Esophagus muscularis mucosa (tissue), 4 donors: ENCODE data around the gene TRIM45. TPM values are rescaled to one million over a fixed set of nuclear protein-coding genes. Genes with fewer than 3 reads are reported as not detected.

ENCODE experiments used
- DNase-seq: peaks from one replicate; pipeline ENCODE4 v3.0.0-alpha.2; 2017; ENCODE audit errors: extremely low spot score
- H3K27ac ChIP-seq, 4 donors: fragments of 200-600 bp; sonication (generic); replicated peaks in 1 of 4; 1 replicate in 3 of 4; 2 replicates in 1 of 4; pipeline ENCODE4 v1.5.1; 2016 to 2019; ENCODE audit warnings: mild to moderate bottlenecking in 1 of 4
- H3K27me3 ChIP-seq, 4 donors: fragments of 200-600 bp; sonication (generic); one replicate each; pipeline versions ENCODE4 v1.5.1 to v1.6.0; 2016 to 2019
- H3K36me3 ChIP-seq, 4 donors: fragments of 200-600 bp; sonication (generic); one replicate each; pipeline ENCODE4 v1.5.1; 2016 to 2019
- H3K4me1 ChIP-seq, 4 donors: fragments of 200-600 bp; sonication (generic); one replicate each; pipeline ENCODE4 v1.5.1; 2016 to 2019
- H3K4me3 ChIP-seq, 4 donors: fragments of 200-600 bp; sonication (generic); 1 replicate in 2 of 4; 2 replicates in 2 of 4; pipeline ENCODE4 v1.5.1; 2016 to 2019; ENCODE audit warnings: mild to moderate bottlenecking in 4 of 4, moderate library complexity in 1 of 4
- H3K9me3 ChIP-seq, 4 donors: fragments of 200-600 bp; sonication (generic); 1 replicate in 3 of 4; 2 replicates in 1 of 4; pipeline ENCODE4 v1.5.1; 2016 to 2019
- EP300 ChIP-seq: sonication (generic); formaldehyde crosslinking; IDR thresholded peaks from one replicate; pipeline ENCODE4 v1.6.1; 2017; ENCODE audit warnings: antibody characterized with exemption
- POLR2A ChIP-seq: fragments of 450-650 bp; IDR thresholded peaks from one replicate; pipeline ENCODE4 v1.6.1; 2017; ENCODE audit warnings: antibody characterized with exemption, moderate library complexity, mild to moderate bottlenecking, low read depth
- POLR2AphosphoS5 ChIP-seq, 2 donors: sonication (generic); formaldehyde crosslinking; IDR thresholded peaks; one replicate each; pipeline ENCODE4 v1.6.1; 2017; ENCODE audit warnings: antibody characterized with exemption in 2 of 2
- WGBS: methylation state at CpG from one replicate; pipeline ENCODE4 v1.1.5; 2018; 5-methylcytosine and 5-hydroxymethylcytosine counted together
- intact Hi-C: fragments of 100-400 bp; cut with DNase I; formaldehyde crosslinking; loops from one replicate; pipeline ENCODE4 v1.15.1; 2023
- total RNA-seq, 4 donors: library from RNA; depleted of rRNA; stranded (reverse); fragments of >200 nt; gene quantifications; one replicate each; pipeline versions ENCODE4 v1.1.0 to v1.2.1, GENCODE V29; 2016
- TF ChIP-seq, protein P1 (sequence below), 3 experiments: fragments of 200-600 bp in 2 of 3; fragments of 450-650 bp in 1 of 3; sonication (generic) in 2 of 3; IDR thresholded peaks; one replicate each; pipeline ENCODE4 v1.5.1; 2017 to 2019; ENCODE audit warnings: antibody characterized with exemption in 3 of 3, mild to moderate bottlenecking in 2 of 3, moderate library complexity in 1 of 3

Gene TRIM45, protein sequence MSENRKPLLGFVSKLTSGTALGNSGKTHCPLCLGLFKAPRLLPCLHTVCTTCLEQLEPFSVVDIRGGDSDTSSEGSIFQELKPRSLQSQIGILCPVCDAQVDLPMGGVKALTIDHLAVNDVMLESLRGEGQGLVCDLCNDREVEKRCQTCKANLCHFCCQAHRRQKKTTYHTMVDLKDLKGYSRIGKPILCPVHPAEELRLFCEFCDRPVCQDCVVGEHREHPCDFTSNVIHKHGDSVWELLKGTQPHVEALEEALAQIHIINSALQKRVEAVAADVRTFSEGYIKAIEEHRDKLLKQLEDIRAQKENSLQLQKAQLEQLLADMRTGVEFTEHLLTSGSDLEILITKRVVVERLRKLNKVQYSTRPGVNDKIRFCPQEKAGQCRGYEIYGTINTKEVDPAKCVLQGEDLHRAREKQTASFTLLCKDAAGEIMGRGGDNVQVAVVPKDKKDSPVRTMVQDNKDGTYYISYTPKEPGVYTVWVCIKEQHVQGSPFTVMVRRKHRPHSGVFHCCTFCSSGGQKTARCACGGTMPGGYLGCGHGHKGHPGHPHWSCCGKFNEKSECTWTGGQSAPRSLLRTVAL
- 1 to 10 TPM; 1.4 to 5.4 (median 3.1) TPM for total RNA-seq

DNA sequence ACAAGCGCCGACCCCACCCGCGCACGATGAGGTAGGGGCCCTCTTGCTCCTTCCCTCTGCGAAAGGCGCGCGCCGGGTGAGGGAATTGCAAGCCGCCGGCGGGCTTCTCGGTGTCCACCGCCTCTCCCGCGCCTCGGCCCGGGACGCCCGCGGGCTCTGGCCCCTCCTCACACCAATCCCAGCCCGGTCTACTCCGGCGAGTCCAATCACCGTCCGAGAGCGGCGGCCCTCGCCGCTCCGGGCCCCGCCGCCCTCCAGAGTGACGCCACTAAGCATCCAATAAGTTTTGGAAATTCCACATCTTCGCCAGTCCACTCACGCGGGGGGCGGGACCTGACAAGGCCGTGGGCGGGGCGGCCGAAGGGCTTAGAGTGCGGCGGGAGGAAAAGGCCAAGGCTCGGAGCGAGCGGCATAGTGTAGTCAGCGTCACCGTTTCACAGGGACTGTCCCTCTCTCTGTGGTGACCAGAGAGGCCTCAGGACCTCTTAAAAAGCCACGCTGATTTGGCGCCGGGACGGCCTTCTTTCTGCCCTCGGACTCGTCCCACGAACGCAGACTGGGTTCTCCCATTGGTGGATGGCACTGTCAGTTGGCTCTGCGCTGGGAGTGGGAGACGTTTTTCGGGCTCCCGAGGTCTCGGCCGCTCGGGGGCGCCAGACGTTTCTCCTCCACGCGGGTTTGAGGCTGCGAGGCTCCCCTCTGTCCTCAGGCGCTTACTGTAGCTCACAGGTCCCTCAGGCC lies at the start of gene TRIM45:
Gene TRIM45 (minus strand): TSS at position 161 of the 741 bp plus-strand sequence. CDS start 548 bp downstream, outside the sequence.
- Histone ChIP-seq H3K27me3 (no peaks in the 10 kb centered on the region), H3K36me3 (peaks cover 0 to 9% (median 0%) of the 10 kb centered on the region in 4 donors), H3K9me3 (no peaks in the 10 kb centered on the region), H3K4me1 (peaks cover 14 to 27% (median 21%) of the 10 kb centered on the region in 4 donors), H3K4me3 (peak within 1 kb of the TSS; percentile 70 to 79 (median 74)), H3K27ac (peak within 1 kb of the TSS; percentile 83 to 89 (median 88))
- DNase-seq, result peak; percentile 98
- intact Hi-C loops, result loop anchor here (10.0 kb wide), 2 partner anchors 243 to 547 kb away; partner anchors contain the start of genes CD58 and MAN1A2
- TF ChIP-seq, protein P1, sequence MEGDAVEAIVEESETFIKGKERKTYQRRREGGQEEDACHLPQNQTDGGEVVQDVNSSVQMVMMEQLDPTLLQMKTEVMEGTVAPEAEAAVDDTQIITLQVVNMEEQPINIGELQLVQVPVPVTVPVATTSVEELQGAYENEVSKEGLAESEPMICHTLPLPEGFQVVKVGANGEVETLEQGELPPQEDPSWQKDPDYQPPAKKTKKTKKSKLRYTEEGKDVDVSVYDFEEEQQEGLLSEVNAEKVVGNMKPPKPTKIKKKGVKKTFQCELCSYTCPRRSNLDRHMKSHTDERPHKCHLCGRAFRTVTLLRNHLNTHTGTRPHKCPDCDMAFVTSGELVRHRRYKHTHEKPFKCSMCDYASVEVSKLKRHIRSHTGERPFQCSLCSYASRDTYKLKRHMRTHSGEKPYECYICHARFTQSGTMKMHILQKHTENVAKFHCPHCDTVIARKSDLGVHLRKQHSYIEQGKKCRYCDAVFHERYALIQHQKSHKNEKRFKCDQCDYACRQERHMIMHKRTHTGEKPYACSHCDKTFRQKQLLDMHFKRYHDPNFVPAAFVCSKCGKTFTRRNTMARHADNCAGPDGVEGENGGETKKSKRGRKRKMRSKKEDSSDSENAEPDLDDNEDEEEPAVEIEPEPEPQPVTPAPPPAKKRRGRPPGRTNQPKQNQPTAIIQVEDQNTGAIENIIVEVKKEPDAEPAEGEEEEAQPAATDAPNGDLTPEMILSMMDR (IDR thresholded peaks at IDR 0.05), result peak; percentile 68 to 80 (median 71)
- TF ChIP-seq POLR2AphosphoS5 (IDR thresholded peaks at IDR 0.05), result peak; percentile 66 to 72
- no peak for TF ChIP-seq EP300
- TF ChIP-seq POLR2A, result peak; percentile 2
- 0% methylated on average over 20 of the region's 71 CpGs for WGBS

DNA sequence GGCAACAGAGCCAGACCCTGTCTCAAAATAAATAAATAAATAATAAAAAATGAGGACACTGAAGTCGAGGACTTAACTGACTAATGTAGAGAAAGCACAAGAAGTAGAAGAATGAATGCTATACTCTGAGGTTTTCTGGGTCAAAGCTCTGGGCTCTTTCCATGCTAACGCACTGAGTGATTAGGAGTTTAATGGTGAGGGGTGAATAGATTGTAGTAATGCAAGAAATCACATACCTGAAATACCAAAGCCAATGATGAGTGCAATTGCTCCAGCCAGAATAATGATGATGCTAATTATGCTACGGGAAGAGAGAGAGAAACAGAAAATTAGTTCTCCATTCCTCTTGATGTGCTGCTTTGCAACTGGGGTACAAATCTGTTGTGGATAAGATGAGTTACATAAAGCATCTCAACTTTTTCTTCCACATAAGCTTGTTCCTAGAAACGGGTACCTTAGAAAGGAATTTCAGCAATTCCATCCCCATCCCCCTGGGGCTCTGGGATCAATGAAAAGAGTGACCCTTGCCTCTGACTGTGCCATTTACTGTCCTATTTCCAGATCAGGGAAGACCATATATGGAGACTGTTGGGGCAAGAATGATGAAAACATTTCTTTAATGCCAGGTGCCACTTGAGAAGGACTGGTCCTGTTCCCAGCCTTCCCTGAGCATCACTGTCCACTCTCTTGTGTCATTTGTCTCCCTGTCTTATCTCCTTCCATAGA lies 48.5 kb upstream of the TRIM45 start:
- H3K9me3 ChIP-seq, result no peaks in the 10 kb centered on the region
- H3K27me3 ChIP-seq, result no peaks in the 10 kb centered on the region
- H3K36me3 ChIP-seq, result no peaks in the 10 kb centered on the region
- intact Hi-C loops, result no loop called here
- H3K27ac ChIP-seq, result no peak overlapping the region
- no peak for DNase-seq
- H3K4me1 ChIP-seq, result peaks cover 0 to 4% (median 0%) of the 10 kb centered on the region in 4 donors
- H3K4me3 ChIP-seq, result no peak overlapping the region
- 79% methylated on average over 4 of the region's 4 CpGs for WGBS
- TF ChIP-seq POLR2AphosphoS5 (IDR thresholded peaks at IDR 0.05), result no peak
- no peak for TF ChIP-seq EP300
- TF ChIP-seq POLR2A, result no peak
- TF ChIP-seq, protein P1 (IDR thresholded peaks at IDR 0.05), result no peak

DNA sequence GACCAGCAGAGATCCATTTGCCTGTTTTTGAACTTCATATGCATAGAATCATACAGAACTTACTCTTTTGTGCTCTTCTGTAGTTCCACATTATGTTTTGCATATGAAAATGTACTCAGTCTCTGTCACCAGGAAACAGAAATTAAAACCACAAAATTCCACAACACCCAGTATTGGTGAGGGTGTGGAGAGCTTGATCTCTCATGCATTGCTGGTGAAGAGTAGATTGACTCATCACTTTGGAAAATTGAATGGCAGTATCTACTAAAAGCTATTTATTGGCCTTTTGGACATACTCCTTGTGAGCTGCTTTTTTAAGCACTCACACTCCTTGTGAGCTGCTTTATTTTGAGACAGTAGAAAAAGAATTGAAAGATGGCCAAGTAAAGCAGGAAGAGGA lies 45.9 kb upstream of the TRIM45 start:
- TF ChIP-seq POLR2AphosphoS5 (IDR thresholded peaks at IDR 0.05) (no peak), POLR2A (no peak), EP300 (no peak)
- TF ChIP-seq, protein P1 (IDR thresholded peaks at IDR 0.05), result no peak
- H3K4me3 ChIP-seq, result no peak overlapping the region
- H3K9me3 ChIP-seq, result no peaks in the 10 kb centered on the region
- no peaks in the 10 kb centered on the region for H3K36me3 ChIP-seq
- DNase-seq, result no peak
- intact Hi-C loops, result no loop called here
- H3K27me3 ChIP-seq, result no peaks in the 10 kb centered on the region
- H3K4me1 ChIP-seq, result no peaks in the 10 kb centered on the region
- no peak overlapping the region for H3K27ac ChIP-seq

DNA sequence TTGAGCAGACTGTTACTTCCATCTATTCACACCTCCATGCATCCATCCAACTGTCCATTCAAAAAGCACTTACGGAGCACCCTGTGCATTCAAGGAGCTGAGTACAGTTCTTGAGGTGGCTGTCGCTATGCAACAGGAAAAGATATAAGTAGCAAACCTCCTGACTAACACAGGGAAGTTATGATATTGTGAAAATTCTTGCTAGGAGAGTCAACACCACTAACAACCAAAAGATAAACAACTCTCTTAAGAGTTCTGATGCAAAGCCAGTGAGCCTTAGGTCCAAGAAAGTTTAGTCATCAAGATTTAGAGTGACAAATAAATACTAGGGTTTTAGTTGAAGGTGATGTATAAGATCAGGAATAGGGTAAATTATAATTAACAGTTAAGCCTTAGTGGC lies 44.5 kb upstream of the TRIM45 start:
- DNase-seq, result no peak
- Histone ChIP-seq H3K27me3 (no peaks in the 10 kb centered on the region), H3K27ac (no peak overlapping the region), H3K4me3 (no peak overlapping the region), H3K36me3 (no peaks in the 10 kb centered on the region), H3K4me1 (no peaks in the 10 kb centered on the region), H3K9me3 (no peaks in the 10 kb centered on the region)
- no peak for TF ChIP-seq POLR2AphosphoS5 (IDR thresholded peaks at IDR 0.05)
- WGBS, result 87% methylated on average over 2 of the region's 2 CpGs
- intact Hi-C loops, result no loop called here
